BE2C (cell line): ENCODE measurements around the gene WSCD1.

Experiments used
- DNase-seq: peaks from one replicate; pipeline ENCODE4 v3.0.0-alpha.2; 2020
- H3K27me3 ChIP-seq: fragments of 250-450 bp; sonication (Bioruptor Pico); 2 replicates; pipeline ENCODE4 v1.5.1; 2020; ENCODE audit warnings: mild to moderate bottlenecking
- H3K36me3 ChIP-seq: fragments of 250-450 bp; sonication (Bioruptor Pico); 2 replicates; pipeline ENCODE4 v1.5.1; 2020; ENCODE audit warnings: mild to moderate bottlenecking
- H3K4me1 ChIP-seq: fragments of 250-450 bp; sonication (Bioruptor Pico); 2 replicates; pipeline ENCODE4 v1.5.1; 2020
- H3K4me3 ChIP-seq: 2 replicates; pipeline ENCODE4 v1.5.1; 2011; ENCODE audit warnings: low read depth, low read length
- H3K9me3 ChIP-seq: fragments of 250-450 bp; sonication (Bioruptor Pico); 2 replicates; pipeline ENCODE4 v1.5.1; 2020
- CTCF ChIP-seq: IDR thresholded peaks from 2 replicates; pipeline ENCODE4 v1.5.1; 2012; ENCODE audit warnings: mild to moderate bottlenecking, low read depth, low read length

WSCD1 gene

GRCh38 chr17:6100891-6101500 is 30.8 kb downstream of the WSCD1 start:
- TF ChIP-seq CTCF: no peak
- Histone ChIP-seq H3K27me3 (no peaks in the 10 kb centered on the region), H3K4me3 (no peak overlapping the region), H3K36me3 (no peaks in the 10 kb centered on the region), H3K4me1 (no peaks in the 10 kb centered on the region), H3K9me3 (no peaks in the 10 kb centered on the region)
- no peak for DNase-seq

GRCh38 chr17:6101706-6102105 is 31.5 kb downstream of the WSCD1 start:
- TF ChIP-seq CTCF: no peak
- no peaks in the 10 kb centered on the region for H3K27me3 ChIP-seq
- H3K4me3 ChIP-seq: no peak overlapping the region
- H3K4me1 ChIP-seq: no peaks in the 10 kb centered on the region
- no peak for DNase-seq
- H3K9me3 ChIP-seq: no peaks in the 10 kb centered on the region
- no peaks in the 10 kb centered on the region for H3K36me3 ChIP-seq

- Histone ChIP-seq H3K27me3 (no peaks in the 10 kb centered on the region), H3K9me3 (no peaks in the 10 kb centered on the region), H3K36me3 (no peaks in the 10 kb centered on the region), H3K4me3 (no peak overlapping the region), H3K4me1 (no peaks in the 10 kb centered on the region)
- no peak for DNase-seq
- no peak for TF ChIP-seq CTCF
Measured at GRCh38 chr17:6102615-6103014, 32.4 kb downstream of the WSCD1 start.

GRCh38 chr17:6104956-6105648 is 34.9 kb downstream of the WSCD1 start:
- H3K27me3 ChIP-seq: no peaks in the 10 kb centered on the region
- no peak for TF ChIP-seq CTCF

GRCh38 chr17:6105649-6106007 is 35.4 kb downstream of the WSCD1 start:
- DNase-seq: no peak
- no peak overlapping the region for H3K4me3 ChIP-seq

More at GRCh38 chr17:6104956-6105648, 34.9 kb downstream of the WSCD1 start:
- Histone ChIP-seq H3K9me3 (no peaks in the 10 kb centered on the region), H3K4me3 (no peak overlapping the region), H3K36me3 (no peaks in the 10 kb centered on the region), H3K4me1 (no peaks in the 10 kb centered on the region)
- no peak for DNase-seq

More at GRCh38 chr17:6105649-6106007, 35.4 kb downstream of the WSCD1 start:
- Histone ChIP-seq H3K4me1 (no peaks in the 10 kb centered on the region), H3K36me3 (no peaks in the 10 kb centered on the region), H3K9me3 (no peaks in the 10 kb centered on the region), H3K27me3 (no peaks in the 10 kb centered on the region)
- TF ChIP-seq CTCF: no peak
